K562 (cell line): ENCODE measurements around the gene VAC14. TPM values are rescaled to one million over a fixed set of nuclear protein-coding genes. Genes with fewer than 3 reads are reported as not detected.
A peak's percentile ranks its signal among the peaks of the same experiment; 100 is the strongest.

Experiments used
- ATAC-seq: fragments of 200-7000 bp; cut with Tn5 transposase; 3 replicates; pipeline ENCODE4 v1.9.1; 2020; ENCODE audit warnings: moderate library complexity
- BruUV-seq: library from RNA; stranded (reverse); fragments of 400-500 nt; replicated peaks from 2 replicates; lab custom pipeline; 2021; lab: Mats Ljungman, UMichigan
- CTCF ChIA-PET: fragments of 300-600 bp; formaldehyde crosslinking; extraction: SDS; loops from one replicate; lab custom pipeline; 2021; ENCODE audit warnings: low intra/inter-chr PET ratio; lab: Yijun Ruan, JAX
- POLR2A ChIA-PET: fragments of 300-600, 350-650 bp; sonication (Branson Sonifier 250); formaldehyde crosslinking; extraction: SDS; loops from one replicate; lab custom pipeline; 2021; ENCODE audit warnings: antibody characterized with exemption, inconsistent platforms; lab: Yijun Ruan, JAX
- DNase-seq, 4 experiments: peaks; one replicate each; pipeline versions ENCODE4 v3.0.0 to v3.0.0-alpha.2; 2011 to 2018; ENCODE audit warnings: low spot score in 3 of 4, mixed read lengths in 3 of 4; ENCODE audit errors: extremely low read depth in 1 of 4
- FAIRE-seq: peaks from 2 replicates; lab custom pipeline; 2011; peaks lifted over from hg19 to GRCh38; lab: Jason Lieb, UNC
- H2AFZ ChIP-seq: 2 replicates; pipeline ENCODE4 v1.6.0; 2011; ENCODE audit warnings: low read depth, low read length, control low read depth, inconsistent platforms
- H3K27ac ChIP-seq: fragments of 200-600 bp; 3 replicates; pipeline ENCODE4 v1.8.0; 2011; ENCODE audit warnings: low read depth, mild to moderate bottlenecking, control low read depth, inconsistent platforms, low read length, moderate library complexity, mixed read lengths; ENCODE audit errors: extremely low read depth
- H3K27me3 ChIP-seq, 2 experiments: fragments of 300-600 bp in 1 of 2; 2 replicates in 1 of 2; 3 replicates in 1 of 2; pipeline versions ENCODE4 v1.6.0 to v1.8.0; 2011; ENCODE audit warnings: inconsistent platforms in 2 of 2, low read length in 2 of 2, mild to moderate bottlenecking in 1 of 2, mixed read lengths in 1 of 2, moderate library complexity in 1 of 2; ENCODE audit not compliant: control insufficient read depth in 2 of 2, insufficient read depth in 2 of 2
- H3K36me3 ChIP-seq: fragments of 300-600 bp; 3 replicates; pipeline ENCODE4 v1.8.0; 2011; ENCODE audit warnings: mild to moderate bottlenecking, low read length, inconsistent platforms; ENCODE audit not compliant: control insufficient read depth, insufficient read depth
- H3K4me1 ChIP-seq, 2 experiments: fragments of 200-600 bp in 1 of 2; replicated peaks in 1 of 2; 2 replicates in 1 of 2; 3 replicates in 1 of 2; pipeline versions ENCODE4 v1.5.1 to v1.8.0; 2011; ENCODE audit warnings: inconsistent platforms in 2 of 2, low read length in 2 of 2, mild to moderate bottlenecking in 1 of 2, mixed read lengths in 1 of 2, moderate library complexity in 1 of 2; ENCODE audit not compliant: control insufficient read depth in 2 of 2, insufficient read depth in 2 of 2
- H3K4me2 ChIP-seq: 2 replicates; pipeline ENCODE4 v1.6.1; 2011; ENCODE audit warnings: low read length, control low read depth, inconsistent platforms, mixed read lengths; ENCODE audit not compliant: insufficient read depth
- H3K4me3 ChIP-seq: fragments of 200-600 bp; sonication (generic), shearing (Covaris generic); 2 replicates; pipeline ENCODE4 v1.5.1; 2016; ENCODE audit warnings: control low read depth, inconsistent platforms
- H3K79me2 ChIP-seq: fragments of 200-600 bp; 3 replicates; pipeline ENCODE4 v1.8.0; 2011; ENCODE audit warnings: low read length, inconsistent platforms; ENCODE audit not compliant: control insufficient read depth, insufficient read depth
- H3K9ac ChIP-seq, 2 experiments: 2 replicates each; pipeline versions ENCODE4 v1.6.0 to v1.6.1; 2011; ENCODE audit warnings: low read depth in 2 of 2, low read length in 2 of 2, control low read depth in 1 of 2, inconsistent platforms in 1 of 2, mild to moderate bottlenecking in 1 of 2, mixed read lengths in 1 of 2; ENCODE audit not compliant: insufficient read depth in 1 of 2
- H3K9me1 ChIP-seq: one replicate; pipeline ENCODE4 v1.6.0; 2011; ENCODE audit warnings: inconsistent platforms, mild to moderate bottlenecking, low read length, moderate library complexity; ENCODE audit not compliant: control insufficient read depth, insufficient read depth
- H3K9me3 ChIP-seq: replicated peaks from 2 replicates; pipeline ENCODE4 v1.5.1; 2011; ENCODE audit warnings: low read depth, low read length, inconsistent platforms; ENCODE audit not compliant: control insufficient read depth, insufficient read depth
- H4K20me1 ChIP-seq: replicated peaks from 2 replicates; pipeline ENCODE4 v1.6.1; 2011; ENCODE audit warnings: low read length, inconsistent platforms, mixed read lengths; ENCODE audit not compliant: control insufficient read depth, insufficient read depth
- ARHGAP35 ChIP-seq: fragments of 450-650 bp; IDR thresholded peaks from 2 replicates; pipeline ENCODE4 v1.6.1; 2018; ENCODE audit not compliant: partially characterized antibody
- ARID3A ChIP-seq: IDR thresholded peaks from 2 replicates; pipeline ENCODE4 v1.6.1; 2012; ENCODE audit warnings: low read depth, low read length, improper control_type of control experiment, borderline replicate concordance
- MAFF ChIP-seq: IDR thresholded peaks from 2 replicates; pipeline ENCODE4 v1.6.1; 2012; ENCODE audit warnings: low read length, improper control_type of control experiment
- MCM7 ChIP-seq, 2 experiments: fragments of 450-650 bp; IDR thresholded peaks; 2 replicates each; pipeline ENCODE4 v1.6.1; 2016 to 2018
- SIRT6 ChIP-seq: IDR thresholded peaks from one replicate; pipeline ENCODE4 v1.6.1; 2012; ENCODE audit warnings: low read depth, mild to moderate bottlenecking, control low read depth, inconsistent platforms, low read length, moderate library complexity
- TCFL5 ChIP-seq: fragments of 250-450 bp; sonication (Bioruptor Pico); conservative IDR thresholded peaks from 2 replicates; pipeline ENCODE4 v1.6.1; 2021; ENCODE audit warnings: mild to moderate bottlenecking, moderate library complexity, matching md5 sums
- ZNF77 ChIP-seq: fragments of 250-450 bp; sonication (Bioruptor Pico); IDR thresholded peaks from 2 replicates; pipeline ENCODE4 v1.5.0; 2020
- ZNF778 ChIP-seq: fragments of 450-650 bp; formaldehyde crosslinking; IDR thresholded peaks from 2 replicates; pipeline ENCODE4 v1.4.0; 2020; ENCODE audit warnings: mild to moderate bottlenecking, moderate library complexity
- WGBS: fragments of 100-300 bp; shearing (Covaris generic); methylation state at CpG from one replicate; pipeline ENCODE4 v1.1.6; 2016; ENCODE audit warnings: low coverage, mixed read lengths; ENCODE audit not compliant: insufficient coverage; ENCODE audit errors: missing lambda C conversion rate; 5-methylcytosine and 5-hydroxymethylcytosine counted together
- in situ Hi-C: fragments of 300-500 bp; cut with MboI; formaldehyde crosslinking; loops from 4 replicates; pipeline ENCODE4 v1.15.0; 2018; ENCODE audit warnings: inconsistent platforms, mixed read lengths
- intact Hi-C: fragments of 100-400 bp; cut with micrococcal nuclease; formaldehyde crosslinking; loops from 2 replicates; pipeline ENCODE4 v1.14.2; 2022
- polyA plus RNA-seq, 8 experiments: library from polyadenylated mRNA; depleted of rRNA in 4 of 8; stranded (reverse) in 5 of 8; unstranded in 3 of 8; fragments of >200 nt; fragmentation: Nextera tagmentation in 2 of 8; fragmentation: Illumina TruSeq in 1 of 8; extraction: Ambion mirVana in 2 of 8; extraction: Trizol in 1 of 8; gene quantifications; 2 replicates each; pipeline versions ENCODE4 v1.2.1 to v1.2.3, GENCODE V29; 2011 to 2014; ENCODE audit warnings: inconsistent platforms in 1 of 8, missing spikeins in 1 of 8
- total RNA-seq, 7 experiments: library from RNA; depleted of rRNA in 6 of 7; stranded (reverse); fragments of >200 nt in 6 of 7; fragmentation: Illumina TruSeq in 2 of 7; extraction: Trizol in 2 of 7; gene quantifications; 2 replicates each; pipeline versions ENCODE4 v1.2.1 to v1.2.3, GENCODE V29; 2011 to 2021; ENCODE audit warnings: low replicate concordance in 1 of 7
- TF ChIP-seq, protein P1 (sequence below): fragments of 250-450 bp; sonication (Bioruptor Pico); IDR thresholded peaks from 2 replicates; pipeline ENCODE4 v1.8.0; 2021; ENCODE audit warnings: moderate library complexity, mild to moderate bottlenecking, inconsistent platforms

The VAC14 gene
- total and polyA plus RNA-seq, 9 of the 15 experiments (the other 6 are each of a cell fraction or from before 2014, with no cell fraction given): 1.3 to 41.6 (median 26.6) TPM

- in situ Hi-C loops (no loop called here), intact Hi-C loops (no loop called here)
- peaks cover 8 to 16% of the 10 kb centered on the region in 2 experiments; a peak in 4 of 5 replicates for H3K4me1 ChIP-seq
- no peak overlapping the region for H2AFZ ChIP-seq
- H3K4me3 ChIP-seq: no peak overlapping the region
- no peak overlapping the region for H3K27ac ChIP-seq
- H3K9me3 ChIP-seq: no peaks in the 10 kb centered on the region
- peak overlapping the region in 1 of 2 experiments; percentile 41; a peak in 1 of 4 replicates for H3K9ac ChIP-seq
- TF ChIP-seq MCM7 (IDR thresholded peaks at IDR 0.05): no peak
- TF ChIP-seq, protein P1, sequence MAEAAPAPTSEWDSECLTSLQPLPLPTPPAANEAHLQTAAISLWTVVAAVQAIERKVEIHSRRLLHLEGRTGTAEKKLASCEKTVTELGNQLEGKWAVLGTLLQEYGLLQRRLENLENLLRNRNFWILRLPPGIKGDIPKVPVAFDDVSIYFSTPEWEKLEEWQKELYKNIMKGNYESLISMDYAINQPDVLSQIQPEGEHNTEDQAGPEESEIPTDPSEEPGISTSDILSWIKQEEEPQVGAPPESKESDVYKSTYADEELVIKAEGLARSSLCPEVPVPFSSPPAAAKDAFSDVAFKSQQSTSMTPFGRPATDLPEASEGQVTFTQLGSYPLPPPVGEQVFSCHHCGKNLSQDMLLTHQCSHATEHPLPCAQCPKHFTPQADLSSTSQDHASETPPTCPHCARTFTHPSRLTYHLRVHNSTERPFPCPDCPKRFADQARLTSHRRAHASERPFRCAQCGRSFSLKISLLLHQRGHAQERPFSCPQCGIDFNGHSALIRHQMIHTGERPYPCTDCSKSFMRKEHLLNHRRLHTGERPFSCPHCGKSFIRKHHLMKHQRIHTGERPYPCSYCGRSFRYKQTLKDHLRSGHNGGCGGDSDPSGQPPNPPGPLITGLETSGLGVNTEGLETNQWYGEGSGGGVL: no peak
- no peak for TF ChIP-seq MAFF
- TF ChIP-seq TCFL5 (CRISPR knock-in tag): no peak
- no peak for TF ChIP-seq ZNF778 (CRISPR knock-in tag)
- no peak for TF ChIP-seq SIRT6
- no peak for TF ChIP-seq ARHGAP35
- no peak for TF ChIP-seq ARID3A
- no peak for TF ChIP-seq ZNF77 (CRISPR knock-in tag)
- no peaks in the 10 kb centered on the region for H3K79me2 ChIP-seq
- no peaks in the 10 kb centered on the region for H3K27me3 ChIP-seq
- CTCF ChIA-PET: no interaction called here
- no peaks in the 10 kb centered on the region for H4K20me1 ChIP-seq
- no peak overlapping the region for H3K4me2 ChIP-seq
- FAIRE-seq: no peak
- POLR2A ChIA-PET: no interaction called here
- peaks cover 5% of the 10 kb centered on the region for H3K9me1 ChIP-seq
- ATAC-seq: no peak
- DNase-seq: no peak
- WGBS: 96% methylated on average over 3 of the region's 3 CpGs
- H3K36me3 ChIP-seq: peaks cover 27% of the 10 kb centered on the region; the same call in 2 of the 3 replicates
- BruUV-seq: no TSS peak
Measured at GRCh38 chr16:70730944-70731343, 70.0 kb downstream of the VAC14 start.
